NCI-H1092 treated with DMSO at 0.1 percent for 48 hours (cell line): ENCODE results near the gene CLEC9A.
"Not testable (repeated sequence)": the region's sequence is repeated elsewhere in the genome, so short reads cannot be mapped to it uniquely, and the experiment has no call there.

ENCODE experiments used
- DNase-seq: peaks from one replicate; lab custom pipeline; 2025; lab: John Stamatoyannopoulos, UW

Gene CLEC9A

DNA sequence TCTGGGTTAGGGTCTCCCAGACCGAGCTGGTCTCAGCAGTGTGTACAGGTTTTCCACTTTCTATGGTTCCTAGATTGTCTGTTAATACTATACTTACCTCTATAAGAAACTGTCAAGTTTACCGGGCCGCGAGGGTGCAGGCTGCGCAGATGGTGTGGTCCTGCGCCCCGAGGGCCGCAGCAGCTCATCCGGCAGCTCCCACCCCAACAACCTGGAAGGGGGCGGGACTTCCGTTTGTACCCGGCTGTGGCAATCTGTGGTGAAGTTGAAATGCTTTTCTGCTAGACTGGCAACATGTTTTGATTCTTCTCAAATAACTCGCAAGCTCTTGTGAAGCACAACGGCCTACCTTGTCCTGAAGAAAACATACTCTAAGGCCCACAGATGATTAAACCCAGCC lies at the start of gene CLEC9A:
TSS of gene CLEC9A (plus strand) at position 237 of the 400 bp plus-strand sequence. CDS start 22,006 bp downstream, outside the sequence.
- no peak for DNase-seq

GRCh38 chr12:9991876-9992275 lies 38.6 kb upstream of the CLEC9A start:
- DNase-seq: no peak

DNA sequence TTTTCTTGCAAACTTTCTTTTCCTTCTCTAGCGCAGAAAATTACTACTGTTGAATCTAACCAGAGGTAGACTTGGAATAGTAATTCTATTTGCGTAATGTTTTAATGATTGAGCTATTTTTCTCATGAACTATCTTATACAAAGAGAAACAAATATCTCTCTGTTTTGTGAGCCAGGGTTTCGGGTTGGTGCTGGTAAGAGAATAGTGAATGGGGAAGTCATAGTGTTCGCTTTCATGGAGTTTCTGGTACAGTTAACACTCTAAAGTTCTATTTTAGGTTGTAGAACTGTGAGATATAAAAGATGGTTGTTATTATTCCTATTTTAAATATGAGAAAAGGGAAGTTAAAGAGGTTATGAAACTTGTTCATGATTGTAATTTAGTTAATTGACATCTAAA lies 38.2 kb upstream of the CLEC9A start:
- no peak for DNase-seq

- DNase-seq: no peak
These were observed 31.5 kb upstream of the CLEC9A start, which contains the start of gene CLEC1B for GRCh38 chr12:9999016-9999415. TSS of gene CLEC1B (minus strand) at chr12:9999121. CDS start at chr12:9999100, 21 bp downstream.

DNA sequence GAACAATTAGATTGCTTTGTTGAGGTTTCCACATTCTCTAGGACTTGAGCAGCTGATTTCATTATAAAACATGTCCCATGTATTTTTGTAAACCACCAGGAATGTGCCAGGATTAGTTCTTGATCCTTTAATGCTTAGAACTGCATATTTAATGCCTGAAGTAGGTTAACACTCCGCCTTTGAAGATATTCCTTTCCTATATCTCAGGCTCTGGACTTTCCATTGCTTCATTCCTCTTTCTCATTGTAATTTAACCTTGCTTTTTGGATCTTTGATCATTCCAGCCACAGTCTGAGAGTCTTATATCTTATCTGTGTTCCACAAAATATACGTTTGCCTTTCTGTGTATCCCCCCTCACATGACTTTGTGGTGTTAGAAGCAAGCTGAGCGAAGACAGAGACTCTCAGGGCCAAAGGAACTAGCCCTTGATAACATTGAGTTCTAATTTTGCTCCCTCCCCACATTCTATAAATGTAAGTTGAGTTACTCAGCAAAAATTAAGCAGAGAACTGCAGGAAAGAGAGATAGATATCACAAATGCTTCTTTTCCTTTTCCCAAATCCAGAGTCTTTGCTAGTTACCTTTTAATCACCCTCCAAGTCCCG lies 29.2 kb upstream of the CLEC9A start:
- DNase-seq: no peak

DNA sequence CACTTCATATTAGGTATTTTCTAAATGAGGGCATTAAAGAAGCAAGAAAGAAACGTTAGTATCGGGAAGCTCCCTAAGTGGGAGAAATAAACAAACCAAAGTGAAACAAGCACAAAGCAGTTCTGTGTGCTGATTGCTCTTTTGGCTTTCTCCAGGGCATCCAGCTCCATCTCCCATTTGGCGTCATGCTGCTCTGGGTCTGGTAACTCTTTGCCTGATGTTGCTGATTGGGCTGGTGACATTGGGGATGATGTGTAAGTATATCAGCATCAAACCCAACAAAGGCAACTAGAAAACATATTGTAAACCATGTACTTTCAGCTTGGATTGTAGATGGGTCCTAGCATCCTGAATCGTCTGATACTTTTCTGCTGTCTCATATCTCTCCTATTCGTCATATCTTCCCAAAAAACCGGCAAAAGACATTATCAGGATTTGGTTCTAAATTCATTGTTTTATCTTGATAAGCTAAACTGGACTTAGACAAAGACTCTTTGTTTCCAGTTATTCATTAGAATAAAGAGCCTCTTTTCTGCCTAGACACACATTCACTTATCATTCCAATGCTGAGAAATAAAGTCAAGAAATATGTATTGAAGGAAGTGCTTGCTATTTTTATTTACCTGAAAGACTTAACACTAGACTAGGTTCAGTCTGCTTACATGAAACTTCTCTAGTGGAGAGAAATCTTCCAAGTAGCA lies 17.7 kb upstream of the CLEC9A start:
- DNase-seq: no peak

DNA sequence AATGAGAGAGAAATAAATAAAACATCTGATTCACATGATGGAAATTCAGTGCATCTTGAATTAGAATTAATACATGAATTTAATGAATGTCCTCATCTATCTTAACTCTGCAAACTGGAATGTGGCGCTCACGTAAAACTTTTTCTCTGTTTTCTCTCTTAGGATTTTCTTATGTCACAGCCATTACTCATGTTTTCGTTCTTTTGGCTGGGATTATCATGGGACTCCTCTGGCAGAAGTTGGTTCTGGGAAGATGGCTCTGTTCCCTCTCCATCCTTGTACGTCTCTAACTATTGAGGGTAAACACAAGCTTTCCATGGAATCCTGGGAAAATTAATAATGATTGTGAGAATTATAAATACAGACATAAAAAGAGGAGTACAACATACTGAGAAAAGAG lies 15.0 kb upstream of the CLEC9A start:
- DNase-seq: no peak

GRCh38 chr12:10016881-10017280 lies 13.6 kb upstream of the CLEC9A start:
- no peak for DNase-seq

- DNase-seq: no peak
These were observed 12.1 kb upstream of the CLEC9A start for GRCh38 chr12:10018386-10018785.

- DNase-seq: no peak
These were observed 9.1 kb upstream of the CLEC9A start for GRCh38 chr12:10021342-10021741.

GRCh38 chr12:10025236-10025635 lies 5.2 kb upstream of the CLEC9A start:
- no peak for DNase-seq

- not testable (repeated sequence) for DNase-seq
These were observed 3.8 kb upstream of the CLEC9A start for GRCh38 chr12:10026666-10027065.

GRCh38 chr12:10027311-10027710 lies 3.2 kb upstream of the CLEC9A start:
- no peak for DNase-seq

- no peak for DNase-seq
These were observed 2.8 kb upstream of the CLEC9A start for GRCh38 chr12:10027721-10028120.

- no peak for DNase-seq
These were observed 839 bp downstream of the CLEC9A start for GRCh38 chr12:10031321-10031720.

DNA sequence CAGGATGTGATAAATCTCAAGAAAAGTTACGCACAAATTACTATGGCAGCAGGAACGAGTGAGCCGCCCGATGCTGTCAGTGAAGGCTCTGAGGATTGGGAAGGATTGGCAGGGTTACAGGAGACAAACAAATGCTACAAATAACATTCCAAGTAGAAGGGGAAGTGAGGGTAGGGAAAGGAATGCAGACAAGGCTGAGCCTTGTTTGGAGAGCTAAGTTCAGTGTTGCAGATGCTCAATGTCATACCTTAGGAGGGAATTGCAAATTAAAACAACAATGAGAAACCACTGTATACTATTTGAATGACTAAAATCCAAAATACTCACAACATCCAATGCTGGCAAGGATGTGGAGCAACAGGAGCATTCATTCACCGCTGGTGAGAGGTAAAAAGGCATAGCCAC lies 1.3 kb downstream of the CLEC9A start:
- DNase-seq: no peak

DNA sequence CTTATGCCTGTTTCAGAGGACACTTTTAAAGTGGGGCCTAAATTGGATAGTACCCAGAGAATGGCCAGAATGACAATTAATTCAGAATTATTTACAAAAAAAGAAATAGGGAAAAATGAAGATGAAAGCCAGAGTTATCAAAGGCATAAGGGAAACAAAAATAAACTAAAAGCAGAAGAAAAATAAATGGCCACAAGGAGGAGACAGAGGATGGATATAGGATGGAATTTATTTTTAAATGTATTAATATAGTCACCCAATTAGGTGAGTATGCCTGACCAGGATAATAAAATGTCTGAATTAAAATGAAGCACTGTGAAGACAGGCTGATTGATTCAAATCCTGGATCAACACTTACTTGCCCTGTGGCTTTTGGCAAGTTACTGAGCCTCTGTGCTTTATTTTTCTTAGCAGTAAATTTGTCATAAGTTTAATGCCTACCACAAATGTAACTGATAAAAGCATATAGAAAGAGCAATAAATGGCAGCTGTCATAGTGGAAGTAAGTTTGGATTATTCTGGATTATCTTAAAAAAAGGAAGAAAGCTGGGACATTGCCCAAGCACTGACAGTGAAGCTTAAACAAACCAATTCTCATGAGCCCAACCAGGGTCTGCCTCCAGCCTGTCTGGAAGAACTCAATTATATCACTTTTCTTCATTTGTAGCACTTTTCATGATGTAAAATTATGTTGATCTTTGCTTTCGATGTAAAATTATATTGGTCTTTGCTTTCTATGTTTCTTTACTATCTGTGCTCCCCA lies 3.5 kb downstream of the CLEC9A start:
- DNase-seq: no peak

DNA sequence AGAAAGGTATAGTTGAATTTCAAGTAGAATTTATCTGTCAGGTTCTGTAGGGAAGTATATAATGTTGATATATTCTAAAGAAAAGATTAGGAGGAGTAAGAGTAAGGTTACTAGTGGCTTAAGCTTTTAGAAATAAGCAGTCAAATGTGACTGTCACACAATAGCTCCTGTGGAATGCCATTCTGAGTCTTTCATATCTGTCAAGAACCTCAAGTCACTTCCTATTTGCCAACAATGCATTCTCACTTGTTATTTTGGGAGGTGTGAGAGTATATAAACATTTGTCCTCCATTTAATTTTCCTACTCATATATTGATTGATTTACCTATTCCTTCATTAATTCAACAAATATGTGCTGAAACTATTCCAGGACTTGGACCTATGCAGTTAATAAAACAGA lies 11.7 kb downstream of the CLEC9A start:
- DNase-seq: no peak

- DNase-seq: no peak
These were observed 18.0 kb downstream of the CLEC9A start for GRCh38 chr12:10048526-10048925.

- DNase-seq: no peak
These were observed 21.9 kb downstream of the CLEC9A start for GRCh38 chr12:10052193-10052913.

DNA sequence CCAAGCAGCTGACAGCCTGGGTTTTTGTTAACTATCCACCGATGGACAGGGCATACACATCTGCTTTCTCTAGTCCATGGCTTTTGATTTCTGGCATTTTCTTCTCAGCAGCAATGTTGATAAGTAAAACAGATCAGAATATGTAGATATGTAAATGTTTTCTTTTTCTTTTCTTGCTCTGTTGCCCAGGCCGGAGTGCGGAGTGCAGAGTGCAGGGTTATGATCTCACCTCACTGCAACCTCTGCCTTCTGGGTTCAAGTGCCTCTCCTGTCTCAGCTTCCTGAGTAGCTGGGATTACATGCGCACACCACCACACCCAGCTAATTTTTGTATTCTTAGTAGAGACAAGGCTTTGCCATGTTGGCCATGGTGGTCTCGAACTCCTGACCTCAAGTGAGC lies 27.9 kb downstream of the CLEC9A start:
- DNase-seq: no peak

DNA sequence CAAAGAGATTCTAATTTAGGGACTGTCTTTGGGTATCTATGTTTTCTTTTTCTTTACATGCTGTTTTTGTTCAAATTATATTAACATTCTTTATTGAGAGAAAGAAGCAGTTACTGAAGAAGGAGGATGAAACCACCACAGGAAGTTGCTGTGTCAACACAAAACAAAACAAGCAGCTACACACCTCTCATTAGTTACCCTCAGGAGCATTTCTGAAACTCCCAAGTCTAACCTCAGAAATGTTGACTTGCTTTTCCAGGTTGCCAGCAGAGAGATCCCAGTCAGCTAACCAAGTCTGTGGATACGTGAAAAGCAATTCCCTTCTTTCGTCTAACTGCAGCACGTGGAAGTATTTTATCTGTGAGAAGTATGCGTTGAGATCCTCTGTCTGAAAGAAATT lies 34.8 kb downstream of the CLEC9A start:
- no peak for DNase-seq
